RPMI8226 (cell line): Measurements from ENCODE around the gene DAO.
"Not testable (repeated sequence)": the region's sequence is repeated elsewhere in the genome, so short reads cannot be mapped to it uniquely, and the experiment has no call there.

Experiments used
- DNase-seq: peaks from one replicate; pipeline ENCODE4 v3.0.0-alpha.2; 2015

Gene DAO

DNA sequence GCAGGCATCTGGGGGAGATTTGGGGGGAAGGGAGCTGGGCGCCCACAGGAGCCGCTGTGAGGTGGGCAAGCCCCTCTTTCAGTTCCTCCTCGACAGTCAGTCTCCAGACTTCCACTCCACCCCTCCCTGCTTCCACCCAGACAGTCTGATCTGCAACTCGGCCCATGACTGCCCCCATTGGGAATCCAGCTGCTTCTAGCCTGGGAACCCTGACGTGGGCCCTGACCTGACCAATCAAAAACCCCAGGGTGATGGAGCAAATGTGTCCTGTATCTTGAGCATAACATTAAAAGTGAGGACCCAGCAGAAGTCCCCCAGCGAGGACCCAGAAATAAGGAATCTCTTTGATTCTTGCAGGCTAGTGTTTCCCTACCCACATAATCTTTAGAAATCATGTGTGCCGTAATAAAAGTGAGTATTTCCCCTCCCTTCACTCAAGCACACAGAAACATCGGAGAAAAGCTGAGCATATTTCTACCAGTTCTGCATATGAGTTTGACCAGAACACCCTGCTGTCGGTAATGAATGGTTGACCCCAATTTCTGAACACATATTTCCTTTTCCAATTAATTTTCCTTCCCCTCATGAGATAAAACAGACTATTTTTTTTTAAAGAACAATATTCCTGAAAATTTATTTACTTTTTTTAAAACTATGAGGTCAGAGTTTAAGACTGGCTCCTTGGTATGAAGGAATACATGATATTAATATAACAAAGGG is 28.9 kb upstream of the DAO start:
- no peak for DNase-seq

GRCh38 chr12:108852674-108853309 is 27.1 kb upstream of the DAO start:
- no peak for DNase-seq

- DNase-seq: no peak
Measured at GRCh38 chr12:108853426-108853825, 26.5 kb upstream of the DAO start.

GRCh38 chr12:108853981-108854446 is 25.9 kb upstream of the DAO start:
- DNase-seq: no peak

GRCh38 chr12:108854451-108855283 is 25.2 kb upstream of the DAO start:
- no peak for DNase-seq

- DNase-seq: no peak
Measured at GRCh38 chr12:108855284-108856169, 24.4 kb upstream of the DAO start.

DNA sequence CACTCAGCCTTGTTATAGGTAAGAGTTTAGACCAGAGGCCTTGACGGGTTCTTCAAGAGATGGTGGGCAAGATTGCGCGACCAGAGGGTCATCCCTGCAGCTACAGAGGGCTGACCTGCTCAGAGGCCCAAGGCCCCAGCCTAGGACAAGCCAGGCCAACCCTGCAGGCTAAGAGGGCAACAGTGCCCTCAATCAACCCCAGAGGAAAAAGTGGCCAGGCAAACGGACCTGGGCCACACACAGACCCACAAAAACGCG is 23.8 kb upstream of the DAO start:
- no peak for DNase-seq

GRCh38 chr12:108856428-108857157 is 23.3 kb upstream of the DAO start:
- DNase-seq: peak; percentile 18

- DNase-seq: no peak
Measured at GRCh38 chr12:108857158-108857407, 22.8 kb upstream of the DAO start.

- DNase-seq: no peak
Measured at GRCh38 chr12:108858311-108859074, 21.4 kb upstream of the DAO start.

GRCh38 chr12:108859141-108859922 is 20.6 kb upstream of the DAO start:
- DNase-seq: not testable (repeated sequence)

DNA sequence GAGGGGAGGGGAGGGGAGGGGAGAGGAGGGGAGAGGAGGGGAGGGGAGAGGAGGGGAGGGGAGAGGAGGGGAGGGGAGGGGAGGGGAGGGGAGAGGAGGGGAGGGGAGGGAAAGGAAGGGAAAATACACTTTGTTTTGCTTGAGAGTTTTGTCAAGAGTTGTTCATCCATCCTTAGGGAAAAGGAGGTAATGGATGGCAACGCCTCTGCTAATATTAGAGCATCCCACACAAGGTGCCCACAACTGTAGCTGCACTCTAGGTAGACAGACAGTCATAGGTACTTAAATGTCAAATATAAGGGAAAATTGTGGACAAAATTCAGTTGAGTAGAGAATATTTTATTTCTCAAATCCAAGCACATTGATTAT is 20.0 kb upstream of the DAO start:
- no peak for DNase-seq

GRCh38 chr12:108860443-108860842 is 19.4 kb upstream of the DAO start:
- DNase-seq: peak; percentile 50

- peak; percentile 85 for DNase-seq
Measured at GRCh38 chr12:108861878-108862587, 17.9 kb upstream of the DAO start.

DNA sequence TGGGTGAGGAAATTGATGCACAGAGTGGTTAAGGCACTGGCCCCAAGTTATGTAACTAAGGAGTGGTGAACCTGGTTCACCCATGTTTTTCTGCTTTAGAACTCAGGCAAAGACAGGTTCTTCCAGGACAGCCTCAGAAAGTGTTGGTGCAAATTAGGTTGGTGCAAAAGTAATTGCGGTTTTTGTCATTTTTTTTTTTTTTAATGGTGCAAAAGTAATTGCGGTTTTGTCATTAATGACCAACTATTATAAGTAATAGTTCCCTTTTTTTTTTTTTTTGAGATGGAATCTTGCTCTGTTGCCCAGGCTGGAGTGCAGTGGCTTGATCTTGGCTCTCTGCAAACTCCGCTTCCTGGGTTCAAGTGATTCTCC is 17.3 kb upstream of the DAO start:
- DNase-seq: no peak

GRCh38 chr12:108865169-108865568 is 14.7 kb upstream of the DAO start:
- DNase-seq: no peak

DNA sequence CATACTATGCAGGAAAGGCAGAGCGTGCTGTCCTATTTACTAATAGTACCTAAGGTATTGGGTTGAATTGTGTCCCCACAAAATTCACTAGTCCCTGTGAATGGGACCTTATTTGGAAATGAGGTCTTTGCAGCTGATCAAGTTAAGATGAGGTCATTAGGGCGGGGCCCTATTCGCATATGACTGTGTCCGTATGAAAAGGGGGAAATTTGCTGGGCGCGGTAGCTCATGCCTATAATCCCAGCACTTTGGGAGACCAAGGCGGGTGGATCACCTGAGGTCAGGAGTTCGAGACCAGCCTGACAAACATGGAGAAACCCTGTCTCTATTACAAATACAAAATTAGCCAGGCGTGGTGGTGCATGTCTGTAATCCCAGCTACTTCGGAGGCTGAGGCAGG is 13.8 kb upstream of the DAO start:
- DNase-seq: not testable (repeated sequence)

DNA sequence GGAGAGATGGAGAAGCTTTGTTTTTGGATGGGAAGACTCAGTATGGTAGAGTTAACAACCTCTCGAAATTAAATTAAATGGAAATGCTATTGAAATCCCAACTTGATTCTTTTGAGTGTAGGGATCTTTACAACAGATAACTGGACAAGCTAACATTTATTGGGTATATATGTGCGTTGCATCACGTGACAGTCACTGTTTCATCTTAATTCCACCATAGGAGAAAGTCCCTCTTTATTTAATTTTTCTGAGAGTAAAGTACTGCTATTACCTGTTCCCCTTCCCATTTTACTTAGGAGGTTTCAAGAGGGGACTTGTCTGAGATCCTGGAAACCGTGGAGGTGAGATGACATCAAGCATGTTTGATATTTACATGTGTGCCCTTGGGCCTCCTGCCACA is 11.1 kb upstream of the DAO start:
- no peak for DNase-seq

DNA sequence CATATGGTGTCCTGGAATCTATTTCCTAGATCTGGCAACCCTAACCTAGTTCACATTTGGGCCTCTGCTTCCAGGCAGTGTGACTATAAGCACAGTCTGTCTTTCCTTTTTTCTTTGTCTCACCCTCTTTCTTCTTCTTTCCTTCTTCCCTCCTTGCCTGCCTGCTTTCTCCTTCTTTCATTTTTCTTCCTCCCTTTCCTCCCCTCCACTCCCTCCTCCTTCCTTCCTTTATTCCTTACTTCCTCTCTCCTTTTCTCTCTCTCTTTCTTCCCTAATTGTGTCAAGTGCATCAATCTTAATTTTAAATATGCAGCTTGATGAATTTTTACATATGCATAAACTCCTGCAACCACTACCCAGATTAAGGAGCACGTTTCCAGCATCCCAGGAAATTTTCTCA is 4.6 kb upstream of the DAO start:
- DNase-seq: no peak

- DNase-seq: no peak
Measured at GRCh38 chr12:108875682-108876361, 4.1 kb upstream of the DAO start.
